HG03460 (cell line): ENCODE data around the gene SCG3.

ENCODE experiments used
- ATAC-seq: cut with Tn5 transposase; IDR thresholded peaks from one replicate; pipeline ENCODE4 v1.9.1; 2021; ENCODE audit not compliant: unreplicated experiment

SCG3 gene

DNA sequence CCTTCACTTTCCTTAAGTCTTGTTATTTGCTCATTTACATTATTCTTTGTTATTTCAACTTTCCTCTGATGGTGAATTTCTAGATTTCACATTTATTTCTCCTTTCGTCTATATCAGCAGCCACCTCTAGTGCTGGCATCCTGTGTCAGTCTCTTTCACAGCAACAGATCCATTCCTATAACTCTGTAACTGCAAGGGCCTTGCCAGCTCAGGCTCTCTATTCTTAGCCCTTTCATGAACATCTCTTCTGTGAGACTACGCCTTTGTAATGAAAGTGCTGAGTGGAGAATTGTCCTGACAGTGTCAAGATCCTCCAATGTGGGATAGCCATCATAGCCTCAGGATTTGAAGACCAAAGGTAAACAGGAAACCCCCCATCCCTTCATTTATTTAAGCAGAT, 3.9 kb upstream of the SCG3 start:
- no peak for ATAC-seq

DNA sequence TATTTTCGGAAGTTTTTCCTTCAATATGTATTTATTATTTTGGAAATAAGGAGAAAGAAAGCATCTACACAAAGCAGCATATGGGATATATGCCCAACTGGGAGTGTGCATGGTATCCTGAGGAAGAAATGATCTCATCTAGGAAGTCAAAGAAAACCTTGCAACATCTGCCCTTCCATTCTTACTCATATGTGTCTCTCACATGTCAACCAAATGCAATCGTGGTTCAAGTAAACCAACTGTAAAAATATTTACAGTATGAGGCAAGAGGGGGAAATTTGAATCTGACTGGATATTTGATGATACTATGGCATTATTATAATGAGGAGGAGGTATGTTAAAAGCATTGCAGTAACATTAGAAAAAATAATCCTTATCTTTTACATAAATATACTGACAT, 3.2 kb upstream of the SCG3 start:
- no peak for ATAC-seq

GRCh38 chr15:51680321-51680720, 982 bp upstream of the SCG3 start:
- ATAC-seq: no peak

GRCh38 chr15:51687565-51687964, 6.3 kb downstream of the SCG3 start:
- ATAC-seq: no peak

DNA sequence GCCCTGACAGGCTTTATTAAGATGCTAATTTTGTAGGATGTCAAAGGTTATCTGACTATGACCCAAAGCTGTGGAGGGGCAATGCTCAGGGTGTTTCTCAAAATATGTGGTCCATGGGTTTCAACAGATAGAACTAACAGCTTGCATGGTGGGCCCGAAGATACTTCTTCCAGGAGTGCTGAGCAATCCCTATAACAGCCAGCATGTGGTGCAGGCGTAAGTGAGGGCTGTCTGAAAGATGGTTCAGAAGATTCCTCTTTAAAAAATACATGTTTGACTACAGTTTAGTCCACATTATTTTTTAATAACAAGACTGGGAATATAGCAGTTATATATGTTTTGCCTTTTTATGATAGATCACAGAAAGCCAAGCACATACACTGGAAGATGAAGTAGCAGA, 7.6 kb downstream of the SCG3 start:
- ATAC-seq: no peak

GRCh38 chr15:51692154-51692553, 10.9 kb downstream of the SCG3 start:
- ATAC-seq: no peak

DNA sequence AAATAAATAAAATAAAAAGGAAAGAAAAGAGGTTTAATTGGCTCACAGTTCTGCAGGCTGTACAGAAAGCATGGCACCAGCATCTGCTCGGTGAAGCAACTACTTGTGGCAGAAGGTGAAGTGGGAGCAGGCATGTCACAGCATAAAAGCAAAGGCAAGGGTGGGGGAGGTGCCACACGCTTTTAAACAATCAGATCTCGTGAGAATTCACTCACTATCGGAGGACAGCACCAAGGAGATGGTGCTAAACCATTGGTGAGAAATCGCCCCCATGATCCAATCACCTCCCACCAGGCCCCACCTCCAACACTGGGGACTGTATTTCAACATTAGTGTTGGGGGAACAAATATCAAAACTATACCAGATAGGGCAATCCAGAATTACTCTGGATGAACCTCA, 15.3 kb downstream of the SCG3 start:
- ATAC-seq: no peak

DNA sequence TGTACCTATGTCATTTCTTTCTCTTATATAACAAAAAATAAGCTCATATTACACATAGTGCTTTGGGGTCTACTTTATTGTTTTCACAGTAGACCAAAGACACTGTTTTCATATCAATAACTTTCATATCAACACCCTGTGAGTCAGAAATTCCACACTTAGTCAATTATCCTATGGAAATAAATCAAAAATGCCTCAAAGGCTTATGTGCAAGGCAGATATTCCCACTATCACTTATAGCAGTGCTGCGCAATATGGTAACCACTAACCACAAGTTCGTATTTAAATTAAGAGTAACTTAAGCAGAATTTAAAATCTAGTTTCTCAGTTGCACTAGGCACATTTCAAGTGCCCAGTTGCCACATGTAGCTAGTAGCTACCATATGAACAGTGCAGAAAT, 15.9 kb downstream of the SCG3 start:
- ATAC-seq: no peak

DNA sequence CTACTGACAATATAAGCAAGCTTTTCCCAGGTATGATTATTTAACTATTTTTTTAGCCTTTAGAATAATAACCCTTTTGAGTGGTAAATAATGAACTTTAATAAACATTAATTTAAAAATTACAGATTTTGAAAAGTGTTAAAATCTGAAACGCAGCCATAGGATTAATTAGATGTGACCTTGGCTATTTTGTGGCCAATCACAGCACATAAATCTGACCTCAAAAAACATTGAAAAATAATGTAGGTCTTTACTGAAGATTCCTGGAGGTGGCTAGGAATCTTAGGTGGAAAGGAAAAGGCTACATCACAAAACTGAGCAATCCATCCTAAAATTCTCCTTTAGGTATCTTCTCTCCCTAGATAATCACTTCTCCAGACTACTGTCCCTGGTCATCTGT, 18.1 kb downstream of the SCG3 start:
- no peak for ATAC-seq

GRCh38 chr15:51702710-51703109, 21.4 kb downstream of the SCG3 start:
- ATAC-seq: no peak

DNA sequence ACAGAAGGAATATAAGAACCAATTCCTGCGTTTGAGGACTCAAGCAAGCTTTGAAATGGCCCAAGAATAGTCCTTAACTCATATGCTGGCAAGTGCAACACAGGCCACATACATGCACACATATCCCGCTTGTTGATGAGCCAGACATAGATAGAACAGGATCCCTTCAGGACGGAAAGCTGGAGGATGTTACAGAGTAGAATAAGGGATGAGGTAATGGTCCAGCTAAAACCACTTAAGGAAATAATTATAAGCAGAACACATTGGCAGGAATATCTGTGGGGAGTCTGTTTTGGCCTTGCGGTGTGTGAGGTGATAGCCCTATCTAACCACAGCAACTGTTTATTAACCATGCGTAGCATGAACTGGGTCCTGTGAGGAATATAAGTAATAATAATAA, 25.0 kb downstream of the SCG3 start:
- ATAC-seq: no peak

DNA sequence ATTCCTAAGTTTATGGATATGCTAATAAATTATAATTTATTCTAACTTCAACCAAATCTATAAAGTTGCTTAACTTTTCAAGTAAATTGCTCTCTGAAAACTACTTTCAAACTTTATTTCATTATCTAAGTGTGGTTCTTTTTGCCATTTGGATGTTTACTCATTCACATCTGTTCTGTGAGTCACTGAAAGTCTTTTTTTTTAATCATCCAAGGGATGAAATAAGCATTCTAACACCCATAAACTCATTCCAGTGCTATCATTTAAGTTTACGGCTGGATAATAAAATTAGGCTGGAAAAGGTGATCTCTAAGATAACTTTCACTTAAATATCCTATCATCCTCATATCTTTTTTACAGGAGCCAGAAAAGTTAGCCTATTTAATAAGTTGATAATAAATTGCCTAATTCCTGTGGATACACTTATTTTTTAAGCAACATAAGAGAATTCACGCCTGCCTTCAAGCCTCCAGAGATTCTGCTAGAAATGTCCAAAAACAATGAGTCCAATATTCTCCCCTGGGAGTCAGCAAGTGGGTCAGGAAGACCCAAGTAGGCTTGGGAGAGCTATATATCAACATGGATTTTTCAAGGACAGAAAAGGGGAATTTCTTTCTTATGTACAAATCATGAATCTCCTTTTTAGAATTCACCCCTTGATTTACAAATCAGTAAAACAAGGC, 25.8 kb downstream of the SCG3 start:
- no peak for ATAC-seq

DNA sequence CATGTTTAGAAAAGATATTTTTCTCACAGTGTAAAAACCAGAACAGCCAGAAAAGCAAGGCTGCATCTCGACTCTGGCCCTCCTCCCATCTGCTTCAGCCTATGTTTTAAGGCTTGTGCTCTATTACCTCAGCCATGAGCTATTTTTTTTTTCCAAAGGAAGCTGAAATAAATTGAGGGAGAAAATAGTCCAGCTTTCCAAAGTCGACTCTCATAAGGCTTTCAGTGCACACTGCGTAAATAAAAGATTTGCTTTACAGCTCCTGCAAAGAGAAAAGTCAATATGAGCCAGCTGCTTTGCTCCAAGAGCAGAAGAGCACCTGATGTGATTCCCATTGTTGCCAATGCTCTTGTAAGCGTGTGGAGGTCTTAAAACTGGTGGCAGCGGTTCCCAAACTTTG, 26.7 kb downstream of the SCG3 start:
- ATAC-seq: no peak

DNA sequence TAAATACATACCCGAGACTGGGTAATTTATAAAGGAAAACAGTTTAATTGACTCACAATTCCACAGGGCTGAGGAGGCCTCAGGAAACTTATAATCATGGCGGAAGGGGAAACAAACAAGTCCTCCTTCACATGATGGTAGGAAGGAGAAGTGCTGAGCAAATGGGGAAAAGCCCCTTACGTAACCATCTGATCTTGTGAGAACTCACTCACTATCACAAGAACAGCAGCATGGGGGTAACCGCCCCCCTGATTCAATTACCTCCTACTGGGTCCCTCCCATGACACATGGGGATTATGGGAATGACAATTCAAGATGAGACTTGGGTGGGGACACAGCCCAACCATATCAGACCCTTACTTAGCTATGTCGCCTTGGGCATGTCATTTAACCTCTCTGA, 27.7 kb downstream of the SCG3 start:
- ATAC-seq: no peak

GRCh38 chr15:51714162-51714561, 32.9 kb downstream of the SCG3 start:
- ATAC-seq: no peak

DNA sequence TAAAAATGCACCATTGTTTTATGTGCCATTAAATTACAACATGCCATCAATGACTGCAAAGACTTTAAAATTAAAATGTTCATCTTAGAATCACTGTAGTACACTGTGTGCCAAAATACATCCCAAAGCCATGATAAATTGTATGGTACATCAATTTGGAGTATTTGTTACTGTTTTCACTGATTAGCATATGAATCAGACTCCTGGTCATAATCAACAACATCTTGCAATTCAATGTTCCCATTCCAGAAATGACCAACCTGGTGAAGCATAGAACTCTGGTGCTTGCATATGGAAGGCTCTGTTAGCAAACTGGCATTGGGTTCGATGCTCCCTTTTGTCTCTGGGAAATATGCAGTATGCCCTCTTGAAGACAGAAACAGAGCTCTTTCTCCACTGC, 33.6 kb downstream of the SCG3 start:
- ATAC-seq: no peak

GRCh38 chr15:51718219-51718618, 36.9 kb downstream of the SCG3 start:
- no peak for ATAC-seq

DNA sequence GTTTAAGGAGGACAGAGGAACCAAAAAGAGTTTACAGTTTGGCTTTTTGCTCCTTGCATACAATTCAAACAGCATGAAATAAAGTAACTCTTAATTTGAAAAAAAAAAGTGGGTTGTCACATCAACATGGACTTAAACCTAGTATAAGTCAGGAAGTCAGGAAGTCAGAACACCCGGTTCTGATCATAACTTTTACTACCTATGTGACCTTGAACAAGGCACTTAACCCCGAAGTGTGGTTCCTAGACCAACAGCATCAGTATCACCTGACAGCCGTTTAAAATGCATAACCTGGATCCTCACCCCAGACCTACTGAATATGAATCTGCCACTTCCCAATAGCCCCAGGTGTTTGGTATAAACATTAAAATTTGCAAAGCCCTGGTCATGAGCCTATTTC, 37.4 kb downstream of the SCG3 start:
- no peak for ATAC-seq

- ATAC-seq: no peak
Observed at GRCh38 chr15:51720201-51720995, 39.1 kb downstream of the SCG3 start.

- ATAC-seq: no peak
Observed at GRCh38 chr15:51721199-51721960, 40.1 kb downstream of the SCG3 start.

GRCh38 chr15:51724199-51724598, 42.9 kb downstream of the SCG3 start:
- ATAC-seq: no peak

- no peak for ATAC-seq
Observed at GRCh38 chr15:51724673-51725072, 43.4 kb downstream of the SCG3 start.
